Measurements from ENCODE around the gene ABHD17C. TPM values are rescaled to one million over a fixed set of nuclear protein-coding genes. Genes with fewer than 3 reads are reported as not detected.

The ABHD17C gene
- total and polyA plus RNA-seq, 2 donors (not counting 3 experiments of a cell fraction or from before 2014, with no cell fraction given) = 5.9 to 10.9 TPM

- H3K4me2 ChIP-seq (ENCODE audit: insufficient read depth, low read length) = no peak overlapping the region
- no peak overlapping the region for H2AFZ ChIP-seq (ENCODE audit: low read depth, low read length)
- H3K9me1 ChIP-seq (replicated peaks; ENCODE audit: control insufficient read depth, extremely low read depth, insufficient read depth, low read length) = no peaks in the 10 kb centered on the region
- H3K79me2 ChIP-seq (ENCODE audit: control insufficient read depth, insufficient read depth, low read length) = no peaks in the 10 kb centered on the region
- no peak overlapping the region for H3K27ac ChIP-seq (ENCODE audit: insufficient read depth, low read depth, low read length)
- H3K27me3 ChIP-seq (ENCODE audit: control insufficient read depth in 2 of 2, insufficient read depth in 2 of 2, low read length in 2 of 2) = peaks cover 6 to 14% of the 10 kb centered on the region in 2 experiments
- intact Hi-C loops (cut with micrococcal nuclease) (no loop called here), dilution Hi-C loops (cut with MboI; ENCODE audit: extremely low pct_ligation_motif_present, low sequenced_read_pairs) (no loop called here)
- no peaks in the 10 kb centered on the region for H3K9me3 ChIP-seq (replicated peaks; ENCODE audit: control insufficient read depth, insufficient read depth, low read length)
- H4K20me1 ChIP-seq (replicated peaks; ENCODE audit: control insufficient read depth, extremely low read depth, insufficient read depth, low read length) = no peaks in the 10 kb centered on the region
- H3K36me3 ChIP-seq (ENCODE audit: control insufficient read depth in 2 of 2, extremely low read depth in 1 of 2, insufficient read depth in 2 of 2, low read length in 2 of 2) = no peaks in the 10 kb centered on the region
- BruUV-seq (replicated peaks) = no TSS peak
- ChIA-PET POLR2A (no interaction called here), CTCF (interaction anchor here (0.9 to 3.6 kb wide), 5 partner anchors 8 to 481 kb away, joined by 3 to 28 read pairs (median 6); no protein-coding TSS in a partner anchor)
- TF ChIP-seq EZH2 (IDR thresholded peaks at IDR 0.05; ENCODE audit: borderline replicate concordance, low read depth, low read length, severe bottlenecking) (no peak), CTCF (IDR thresholded peaks at IDR 0.05; ENCODE audit: extremely low read depth in 1 of 2, insufficient read depth in 1 of 2, low read depth in 1 of 2, low read length in 2 of 2) (no peak), POLR2A (IDR thresholded peaks at IDR 0.05; ENCODE audit: low read depth, low read length) (no peak), POLR2AphosphoS5 (IDR thresholded peaks at IDR 0.05; ENCODE audit: insufficient read depth, low read depth, low read length) (no peak), GATA2 (IDR thresholded peaks at IDR 0.05; ENCODE audit: insufficient read depth, insufficient read length, low read depth, low read length) (no peak)
- FAIRE-seq (no peak), DNase-seq (ENCODE audit: low read depth, low spot score) (no peak)
- H3K4me3 ChIP-seq (replicated peaks in 1 of 3; ENCODE audit: insufficient read depth in 1 of 3, low read depth in 1 of 3, low read length in 3 of 3) = no peak overlapping the region
- no peak overlapping the region for H3K9ac ChIP-seq (replicated peaks; ENCODE audit: extremely low read depth, insufficient read depth, low read length)
- no peaks in the 10 kb centered on the region for H3K4me1 ChIP-seq (ENCODE audit: control insufficient read depth, extremely low read depth, insufficient read depth, low read length)
Observed at GRCh38 chr15:80785335-80785734, 90.2 kb downstream of the ABHD17C start.

- H3K9me3 ChIP-seq (replicated peaks; ENCODE audit: control insufficient read depth, insufficient read depth, low read length) = no peaks in the 10 kb centered on the region
- BruUV-seq (replicated peaks) = no TSS peak
- H3K27ac ChIP-seq (ENCODE audit: insufficient read depth, low read depth, low read length) = no peak overlapping the region
- H3K4me3 ChIP-seq (replicated peaks in 1 of 3; ENCODE audit: insufficient read depth in 1 of 3, low read depth in 1 of 3, low read length in 3 of 3) = no peak overlapping the region
- no peaks in the 10 kb centered on the region for H3K9me1 ChIP-seq (replicated peaks; ENCODE audit: control insufficient read depth, extremely low read depth, insufficient read depth, low read length)
- no peak overlapping the region for H2AFZ ChIP-seq (ENCODE audit: low read depth, low read length)
- H3K27me3 ChIP-seq (ENCODE audit: control insufficient read depth in 2 of 2, insufficient read depth in 2 of 2, low read length in 2 of 2) = peaks cover under 1 to 12% of the 10 kb centered on the region in 2 experiments
- no peaks in the 10 kb centered on the region for H4K20me1 ChIP-seq (replicated peaks; ENCODE audit: control insufficient read depth, extremely low read depth, insufficient read depth, low read length)
- ChIA-PET POLR2A (no interaction called here), CTCF (interaction anchor here (0.9 to 3.6 kb wide), 5 partner anchors 9 to 480 kb away, joined by 3 to 28 read pairs (median 6); no protein-coding TSS in a partner anchor)
- no peaks in the 10 kb centered on the region for H3K79me2 ChIP-seq (ENCODE audit: control insufficient read depth, insufficient read depth, low read length)
- no peak overlapping the region for H3K9ac ChIP-seq (replicated peaks; ENCODE audit: extremely low read depth, insufficient read depth, low read length)
- no peak overlapping the region for H3K4me2 ChIP-seq (ENCODE audit: insufficient read depth, low read length)
- TF ChIP-seq CTCF (IDR thresholded peaks at IDR 0.05; ENCODE audit: extremely low read depth in 1 of 2, insufficient read depth in 1 of 2, low read depth in 1 of 2, low read length in 2 of 2) = no peak
- no peak for TF ChIP-seq EZH2 (IDR thresholded peaks at IDR 0.05; ENCODE audit: borderline replicate concordance, low read depth, low read length, severe bottlenecking)
- TF ChIP-seq MYC (IDR thresholded peaks at IDR 0.05; ENCODE audit: low read depth, low read length) = no peak
- no peak for TF ChIP-seq POLR2AphosphoS5 (IDR thresholded peaks at IDR 0.05; ENCODE audit: insufficient read depth, low read depth, low read length)
- no peak for TF ChIP-seq POLR2A (IDR thresholded peaks at IDR 0.05; ENCODE audit: low read depth, low read length)
- no peak for TF ChIP-seq MAX (IDR thresholded peaks at IDR 0.05; ENCODE audit: insufficient read depth, insufficient read length)
- no peak for TF ChIP-seq JUN (IDR thresholded peaks at IDR 0.05; ENCODE audit: borderline replicate concordance, insufficient read depth, insufficient read length, low read depth)
- no peak for TF ChIP-seq FOS (IDR thresholded peaks at IDR 0.05; ENCODE audit: borderline replicate concordance, insufficient read depth, low read length)
- TF ChIP-seq GATA2 (IDR thresholded peaks at IDR 0.05; ENCODE audit: insufficient read depth, insufficient read length, low read depth, low read length) = no peak
- no peaks in the 10 kb centered on the region for H3K4me1 ChIP-seq (ENCODE audit: control insufficient read depth, extremely low read depth, insufficient read depth, low read length)
- FAIRE-seq = no peak
- intact Hi-C loops (cut with micrococcal nuclease) (no loop called here), dilution Hi-C loops (cut with MboI; ENCODE audit: extremely low pct_ligation_motif_present, low sequenced_read_pairs) (no loop called here)
- no peak for DNase-seq (ENCODE audit: low read depth, low spot score)
- H3K36me3 ChIP-seq (ENCODE audit: control insufficient read depth in 2 of 2, extremely low read depth in 1 of 2, insufficient read depth in 2 of 2, low read length in 2 of 2) = no peaks in the 10 kb centered on the region
Observed at GRCh38 chr15:80785811-80786354, 90.8 kb downstream of the ABHD17C start.

All from endothelial cell of umbilical vein (primary cell).